K562 (cell line): Measurements from ENCODE around the gene DACT3. TPM values are rescaled to one million over a fixed set of nuclear protein-coding genes. Genes with fewer than 3 reads are reported as not detected.
A peak's percentile ranks its signal among the peaks of the same experiment; 100 is the strongest.

Experiments used
- CREBBP ChIP-seq: IDR thresholded peaks from one replicate; pipeline ENCODE4 v1.6.1; 2012; ENCODE audit warnings: low read depth, mild to moderate bottlenecking, control low read depth, inconsistent platforms, low read length
- CREM ChIP-seq: IDR thresholded peaks from 2 replicates; pipeline ENCODE4 v1.6.1; 2014; ENCODE audit warnings: antibody characterized with exemption, low read depth
- KAT2B ChIP-seq: IDR thresholded peaks from one replicate; pipeline ENCODE4 v1.6.1; 2012; ENCODE audit warnings: low read depth, mild to moderate bottlenecking, control low read depth, inconsistent platforms, low read length, moderate library complexity
- MBD2 ChIP-seq: sonication (generic); IDR thresholded peaks from 2 replicates; pipeline ENCODE4 v1.6.1; 2016; ENCODE audit warnings: low read depth, borderline replicate concordance
- MNT ChIP-seq, 2 experiments: fragments of 450-650 bp; conservative IDR thresholded peaks; 2 replicates each; pipeline ENCODE4 v1.6.1; 2017; ENCODE audit warnings: mild to moderate bottlenecking in 2 of 2, moderate library complexity in 2 of 2
- MYC ChIP-seq, 2 experiments: fragments of 250-450 bp in 1 of 2; sonication (Bioruptor Pico) in 1 of 2; IDR thresholded peaks; 2 replicates each; pipeline versions ENCODE4 v1.5.1 to v1.6.1; 2012 to 2021; ENCODE audit warnings: low read depth in 2 of 2, borderline replicate concordance in 1 of 2, improper control_type of control experiment in 1 of 2, low read length in 1 of 2, mild to moderate bottlenecking in 1 of 2, moderate library complexity in 1 of 2
- POLR2AphosphoS5 ChIP-seq: IDR thresholded peaks from 2 replicates; pipeline ENCODE4 v1.6.1; 2011; ENCODE audit warnings: mild to moderate bottlenecking, low read depth, low read length, moderate library complexity; ENCODE audit not compliant: control insufficient read depth, insufficient read depth
- PYGO2 ChIP-seq: fragments of 450-650 bp; IDR thresholded peaks from 2 replicates; pipeline ENCODE4 v1.6.1; 2016; ENCODE audit warnings: mild to moderate bottlenecking, missing genetic modification characterization, moderate library complexity, missing compliant biosample characterization
- SUPT5H ChIP-seq: fragments of 450-650 bp; IDR thresholded peaks from 2 replicates; pipeline ENCODE4 v1.6.1; 2016
- ZFP36 ChIP-seq: fragments of 150-350 bp; IDR thresholded peaks from 2 replicates; pipeline ENCODE4 v1.6.1; 2018; ENCODE audit warnings: low read length, low read depth; ENCODE audit not compliant: partially characterized antibody
- ZNF766 ChIP-seq: fragments of 200-800 bp; sonication (Bioruptor generic); conservative IDR thresholded peaks from 2 replicates; pipeline ENCODE4 v1.6.1; 2016; ENCODE audit warnings: missing genetic modification characterization, missing compliant biosample characterization
- polyA plus RNA-seq, 8 experiments: library from polyadenylated mRNA; depleted of rRNA in 4 of 8; stranded (reverse) in 5 of 8; unstranded in 3 of 8; fragments of >200 nt; fragmentation: Nextera tagmentation in 2 of 8; fragmentation: Illumina TruSeq in 1 of 8; extraction: Ambion mirVana in 2 of 8; extraction: Trizol in 1 of 8; gene quantifications; 2 replicates each; pipeline versions ENCODE4 v1.2.1 to v1.2.3, GENCODE V29; 2011 to 2014; ENCODE audit warnings: inconsistent platforms in 1 of 8, missing spikeins in 1 of 8
- total RNA-seq, 7 experiments: library from RNA; depleted of rRNA in 6 of 7; stranded (reverse); fragments of >200 nt in 6 of 7; fragmentation: Illumina TruSeq in 2 of 7; extraction: Trizol in 2 of 7; gene quantifications; 2 replicates each; pipeline versions ENCODE4 v1.2.1 to v1.2.3, GENCODE V29; 2011 to 2021; ENCODE audit warnings: low replicate concordance in 1 of 7
- TF ChIP-seq, protein P1 (sequence below): fragments of 250-450 bp; sonication (Bioruptor Pico); IDR thresholded peaks from 2 replicates; pipeline ENCODE4 v1.5.0; 2021; ENCODE audit warnings: mild to moderate bottlenecking, moderate library complexity
- TF ChIP-seq, protein P2 (sequence below), 2 experiments: fragments of 450-650 bp; IDR thresholded peaks; 2 replicates each; pipeline ENCODE4 v1.6.1; 2016
- TF ChIP-seq, protein P3 (sequence below), 2 experiments: fragments of 450-650 bp in 1 of 2; sonication (generic) in 1 of 2; formaldehyde crosslinking in 1 of 2; IDR thresholded peaks in 1 of 2; conservative IDR thresholded peaks in 1 of 2; 2 replicates each; pipeline versions ENCODE4 v1.6.1 to v1.8.1; 2016 to 2023; ENCODE audit warnings: mild to moderate bottlenecking in 2 of 2, moderate library complexity in 2 of 2, inconsistent platforms in 1 of 2, missing genetic modification reagents in 1 of 2
- TF ChIP-seq, protein P4 (sequence below): fragments of 450-650 bp; conservative IDR thresholded peaks from 2 replicates; pipeline ENCODE4 v1.6.1; 2016; ENCODE audit warnings: missing genetic modification characterization, low read depth, mild to moderate bottlenecking, control low read depth, missing compliant biosample characterization

Gene DACT3
- total and polyA plus RNA-seq, 9 of the 15 experiments (the other 6 are each of a cell fraction or from before 2014, with no cell fraction given) = 0.67 to 6.5 (median 3.5) TPM

- TF ChIP-seq MYC (IDR thresholded peaks at IDR 0.05; ENCODE audit: low read depth, low read length) (peak; percentile 69; the same call in 1 of the 2 replicates), MYC (CRISPR knock-in tag; IDR thresholded peaks at IDR 0.05; ENCODE audit: borderline replicate concordance, low read depth) (peak; percentile 90; the same call in 1 of the 2 replicates), KAT2B (no peak), PYGO2 (no peak; the same call in 1 of the 2 replicates), POLR2AphosphoS5 (no peak; the same call in 1 of the 2 replicates), MBD2 (peak; percentile 99), ZFP36 (peak; percentile 77), MNT (conservative IDR thresholded peaks at IDR 0.05) (peak; percentile 82 to 93), ZNF766 (CRISPR knock-in tag) (peak; percentile 99), CREM (peak; percentile 93), SUPT5H (peak; percentile 71), CREBBP (no peak)
- TF ChIP-seq, protein P1, sequence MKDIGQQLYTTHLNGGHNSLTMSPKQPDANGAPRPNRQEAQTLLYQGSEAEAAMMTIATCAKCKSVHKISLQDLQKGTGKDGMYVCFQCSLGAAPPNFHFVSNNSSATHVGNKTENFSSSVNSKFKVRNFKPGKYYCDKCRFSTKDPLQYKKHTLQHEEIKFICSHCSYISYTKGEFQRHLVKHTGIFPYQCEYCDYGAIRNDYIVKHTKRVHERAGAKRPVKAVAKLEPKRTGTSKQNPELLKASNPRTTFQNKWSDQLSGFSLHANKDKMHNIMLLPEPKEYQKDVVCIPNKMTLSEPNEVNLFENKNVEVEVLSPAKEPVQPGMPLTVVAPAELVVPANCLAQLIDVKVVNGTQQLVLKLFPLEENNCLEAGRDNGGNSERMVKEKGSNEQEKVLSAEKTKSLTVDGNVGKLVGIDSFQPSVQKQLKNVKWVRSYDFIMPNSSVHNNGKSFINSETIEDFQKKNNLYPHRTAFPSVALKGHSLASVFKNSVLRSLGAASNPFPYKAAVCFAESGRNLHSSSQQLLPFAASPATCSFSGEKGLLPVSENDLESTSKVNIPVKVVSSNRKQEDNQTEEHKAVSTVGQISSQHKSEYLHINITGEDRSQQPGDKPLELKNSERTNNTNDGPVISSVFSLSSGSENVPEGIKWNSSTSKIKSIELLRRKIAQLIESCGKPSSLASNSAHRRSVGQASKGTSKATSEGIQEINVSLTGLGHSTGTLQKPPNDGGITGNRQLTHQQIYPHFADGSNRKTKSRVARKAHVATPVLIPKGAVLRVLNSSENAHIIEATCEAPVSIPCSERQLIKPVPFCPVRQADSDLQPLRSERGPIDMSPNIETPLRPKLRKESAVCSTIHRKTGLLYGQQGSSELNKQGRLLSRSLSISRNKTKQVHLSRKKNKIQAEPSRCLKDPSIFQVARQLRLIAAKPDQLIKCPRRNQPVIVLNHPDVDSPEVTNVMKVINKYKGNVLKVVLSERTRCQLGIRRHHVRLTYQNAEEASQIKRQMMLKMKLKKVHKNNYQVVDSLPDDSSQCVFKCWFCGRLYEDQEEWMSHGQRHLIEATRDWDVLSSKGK (CRISPR knock-in tag) = no peak
- TF ChIP-seq, protein P2, sequence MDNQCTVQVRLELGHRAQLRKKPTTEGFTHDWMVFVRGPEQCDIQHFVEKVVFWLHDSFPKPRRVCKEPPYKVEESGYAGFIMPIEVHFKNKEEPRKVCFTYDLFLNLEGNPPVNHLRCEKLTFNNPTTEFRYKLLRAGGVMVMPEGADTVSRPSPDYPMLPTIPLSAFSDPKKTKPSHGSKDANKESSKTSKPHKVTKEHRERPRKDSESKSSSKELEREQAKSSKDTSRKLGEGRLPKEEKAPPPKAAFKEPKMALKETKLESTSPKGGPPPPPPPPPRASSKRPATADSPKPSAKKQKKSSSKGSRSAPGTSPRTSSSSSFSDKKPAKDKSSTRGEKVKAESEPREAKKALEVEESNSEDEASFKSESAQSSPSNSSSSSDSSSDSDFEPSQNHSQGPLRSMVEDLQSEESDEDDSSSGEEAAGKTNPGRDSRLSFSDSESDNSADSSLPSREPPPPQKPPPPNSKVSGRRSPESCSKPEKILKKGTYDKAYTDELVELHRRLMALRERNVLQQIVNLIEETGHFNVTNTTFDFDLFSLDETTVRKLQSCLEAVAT (IDR thresholded peaks at IDR 0.05) = peak; percentile 75 to 88
- TF ChIP-seq, protein P3, sequence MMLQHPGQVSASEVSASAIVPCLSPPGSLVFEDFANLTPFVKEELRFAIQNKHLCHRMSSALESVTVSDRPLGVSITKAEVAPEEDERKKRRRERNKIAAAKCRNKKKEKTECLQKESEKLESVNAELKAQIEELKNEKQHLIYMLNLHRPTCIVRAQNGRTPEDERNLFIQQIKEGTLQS (IDR thresholded peaks at IDR 0.05) = peak; percentile 83
- TF ChIP-seq, protein P3 (CRISPR knock-in tag; conservative IDR thresholded peaks at IDR 0.05) = peak; percentile 62; the same call in 1 of the 2 replicates
- TF ChIP-seq, protein P4, sequence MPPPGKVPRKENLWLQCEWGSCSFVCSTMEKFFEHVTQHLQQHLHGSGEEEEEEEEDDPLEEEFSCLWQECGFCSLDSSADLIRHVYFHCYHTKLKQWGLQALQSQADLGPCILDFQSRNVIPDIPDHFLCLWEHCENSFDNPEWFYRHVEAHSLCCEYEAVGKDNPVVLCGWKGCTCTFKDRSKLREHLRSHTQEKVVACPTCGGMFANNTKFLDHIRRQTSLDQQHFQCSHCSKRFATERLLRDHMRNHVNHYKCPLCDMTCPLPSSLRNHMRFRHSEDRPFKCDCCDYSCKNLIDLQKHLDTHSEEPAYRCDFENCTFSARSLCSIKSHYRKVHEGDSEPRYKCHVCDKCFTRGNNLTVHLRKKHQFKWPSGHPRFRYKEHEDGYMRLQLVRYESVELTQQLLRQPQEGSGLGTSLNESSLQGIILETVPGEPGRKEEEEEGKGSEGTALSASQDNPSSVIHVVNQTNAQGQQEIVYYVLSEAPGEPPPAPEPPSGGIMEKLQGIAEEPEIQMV (tag) = no peak
Measured at GRCh38 chr19:46600384-46601317, 60.3 kb downstream of the DACT3 start (continued).
